ENCODE results near the gene VPS13D. TPM values are rescaled to one million over a fixed set of nuclear protein-coding genes. Genes with fewer than 3 reads are reported as not detected.

Gene VPS13D
- total RNA-seq, 1 experiment from 2014 or later: 29.0 TPM

GRCh38 chr1:12301518-12302237 lies 71.8 kb downstream of the VPS13D start (continued):
- TF ChIP-seq, protein P1, sequence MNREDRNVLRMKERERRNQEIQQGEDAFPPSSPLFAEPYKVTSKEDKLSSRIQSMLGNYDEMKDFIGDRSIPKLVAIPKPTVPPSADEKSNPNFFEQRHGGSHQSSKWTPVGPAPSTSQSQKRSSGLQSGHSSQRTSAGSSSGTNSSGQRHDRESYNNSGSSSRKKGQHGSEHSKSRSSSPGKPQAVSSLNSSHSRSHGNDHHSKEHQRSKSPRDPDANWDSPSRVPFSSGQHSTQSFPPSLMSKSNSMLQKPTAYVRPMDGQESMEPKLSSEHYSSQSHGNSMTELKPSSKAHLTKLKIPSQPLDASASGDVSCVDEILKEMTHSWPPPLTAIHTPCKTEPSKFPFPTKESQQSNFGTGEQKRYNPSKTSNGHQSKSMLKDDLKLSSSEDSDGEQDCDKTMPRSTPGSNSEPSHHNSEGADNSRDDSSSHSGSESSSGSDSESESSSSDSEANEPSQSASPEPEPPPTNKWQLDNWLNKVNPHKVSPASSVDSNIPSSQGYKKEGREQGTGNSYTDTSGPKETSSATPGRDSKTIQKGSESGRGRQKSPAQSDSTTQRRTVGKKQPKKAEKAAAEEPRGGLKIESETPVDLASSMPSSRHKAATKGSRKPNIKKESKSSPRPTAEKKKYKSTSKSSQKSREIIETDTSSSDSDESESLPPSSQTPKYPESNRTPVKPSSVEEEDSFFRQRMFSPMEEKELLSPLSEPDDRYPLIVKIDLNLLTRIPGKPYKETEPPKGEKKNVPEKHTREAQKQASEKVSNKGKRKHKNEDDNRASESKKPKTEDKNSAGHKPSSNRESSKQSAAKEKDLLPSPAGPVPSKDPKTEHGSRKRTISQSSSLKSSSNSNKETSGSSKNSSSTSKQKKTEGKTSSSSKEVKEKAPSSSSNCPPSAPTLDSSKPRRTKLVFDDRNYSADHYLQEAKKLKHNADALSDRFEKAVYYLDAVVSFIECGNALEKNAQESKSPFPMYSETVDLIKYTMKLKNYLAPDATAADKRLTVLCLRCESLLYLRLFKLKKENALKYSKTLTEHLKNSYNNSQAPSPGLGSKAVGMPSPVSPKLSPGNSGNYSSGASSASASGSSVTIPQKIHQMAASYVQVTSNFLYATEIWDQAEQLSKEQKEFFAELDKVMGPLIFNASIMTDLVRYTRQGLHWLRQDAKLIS (CRISPR knock-in tag; IDR thresholded peaks at IDR 0.05; ENCODE audit: borderline replicate concordance): no peak
- no peak for TF ChIP-seq ZNF121 (CRISPR knock-in tag; IDR thresholded peaks at IDR 0.05)
- no peak for TF ChIP-seq GRHL2 (CRISPR knock-in tag; IDR thresholded peaks at IDR 0.05; ENCODE audit: insufficient replicate concordance, severe bottlenecking)

GRCh38 chr1:12302798-12303447 lies 73.1 kb downstream of the VPS13D start:
- H3K4me1 Mint-ChIP-seq: peaks cover 11% of the 10 kb centered on the region
- POLR2A ChIA-PET: no interaction called here
- H3K27me3 Mint-ChIP-seq (ENCODE audit: low read depth): no peaks in the 10 kb centered on the region
- DNase-seq (ENCODE audit: low spot score) (no peak), ATAC-seq (no peak)
- TF ChIP-seq, protein P2, sequence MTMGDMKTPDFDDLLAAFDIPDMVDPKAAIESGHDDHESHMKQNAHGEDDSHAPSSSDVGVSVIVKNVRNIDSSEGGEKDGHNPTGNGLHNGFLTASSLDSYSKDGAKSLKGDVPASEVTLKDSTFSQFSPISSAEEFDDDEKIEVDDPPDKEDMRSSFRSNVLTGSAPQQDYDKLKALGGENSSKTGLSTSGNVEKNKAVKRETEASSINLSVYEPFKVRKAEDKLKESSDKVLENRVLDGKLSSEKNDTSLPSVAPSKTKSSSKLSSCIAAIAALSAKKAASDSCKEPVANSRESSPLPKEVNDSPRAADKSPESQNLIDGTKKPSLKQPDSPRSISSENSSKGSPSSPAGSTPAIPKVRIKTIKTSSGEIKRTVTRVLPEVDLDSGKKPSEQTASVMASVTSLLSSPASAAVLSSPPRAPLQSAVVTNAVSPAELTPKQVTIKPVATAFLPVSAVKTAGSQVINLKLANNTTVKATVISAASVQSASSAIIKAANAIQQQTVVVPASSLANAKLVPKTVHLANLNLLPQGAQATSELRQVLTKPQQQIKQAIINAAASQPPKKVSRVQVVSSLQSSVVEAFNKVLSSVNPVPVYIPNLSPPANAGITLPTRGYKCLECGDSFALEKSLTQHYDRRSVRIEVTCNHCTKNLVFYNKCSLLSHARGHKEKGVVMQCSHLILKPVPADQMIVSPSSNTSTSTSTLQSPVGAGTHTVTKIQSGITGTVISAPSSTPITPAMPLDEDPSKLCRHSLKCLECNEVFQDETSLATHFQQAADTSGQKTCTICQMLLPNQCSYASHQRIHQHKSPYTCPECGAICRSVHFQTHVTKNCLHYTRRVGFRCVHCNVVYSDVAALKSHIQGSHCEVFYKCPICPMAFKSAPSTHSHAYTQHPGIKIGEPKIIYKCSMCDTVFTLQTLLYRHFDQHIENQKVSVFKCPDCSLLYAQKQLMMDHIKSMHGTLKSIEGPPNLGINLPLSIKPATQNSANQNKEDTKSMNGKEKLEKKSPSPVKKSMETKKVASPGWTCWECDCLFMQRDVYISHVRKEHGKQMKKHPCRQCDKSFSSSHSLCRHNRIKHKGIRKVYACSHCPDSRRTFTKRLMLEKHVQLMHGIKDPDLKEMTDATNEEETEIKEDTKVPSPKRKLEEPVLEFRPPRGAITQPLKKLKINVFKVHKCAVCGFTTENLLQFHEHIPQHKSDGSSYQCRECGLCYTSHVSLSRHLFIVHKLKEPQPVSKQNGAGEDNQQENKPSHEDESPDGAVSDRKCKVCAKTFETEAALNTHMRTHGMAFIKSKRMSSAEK (CRISPR knock-in tag; IDR thresholded peaks at IDR 0.05; ENCODE audit: borderline replicate concordance): no peak
- TF ChIP-seq NR1H2 (CRISPR knock-in tag; IDR thresholded peaks at IDR 0.05): no peak
- TF ChIP-seq SMAD4 (CRISPR knock-in tag; IDR thresholded peaks at IDR 0.05): no peak
- TF ChIP-seq ZNF121 (CRISPR knock-in tag; IDR thresholded peaks at IDR 0.05): no peak
- no peak for TF ChIP-seq MAX (CRISPR knock-in tag; IDR thresholded peaks at IDR 0.05)
- TF ChIP-seq E2F1 (CRISPR knock-in tag; IDR thresholded peaks at IDR 0.05): no peak
- TF ChIP-seq, protein P3, sequence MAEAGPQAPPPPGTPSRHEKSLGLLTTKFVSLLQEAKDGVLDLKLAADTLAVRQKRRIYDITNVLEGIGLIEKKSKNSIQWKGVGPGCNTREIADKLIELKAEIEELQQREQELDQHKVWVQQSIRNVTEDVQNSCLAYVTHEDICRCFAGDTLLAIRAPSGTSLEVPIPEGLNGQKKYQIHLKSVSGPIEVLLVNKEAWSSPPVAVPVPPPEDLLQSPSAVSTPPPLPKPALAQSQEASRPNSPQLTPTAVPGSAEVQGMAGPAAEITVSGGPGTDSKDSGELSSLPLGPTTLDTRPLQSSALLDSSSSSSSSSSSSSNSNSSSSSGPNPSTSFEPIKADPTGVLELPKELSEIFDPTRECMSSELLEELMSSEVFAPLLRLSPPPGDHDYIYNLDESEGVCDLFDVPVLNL (CRISPR knock-in tag; IDR thresholded peaks at IDR 0.05; ENCODE audit: borderline replicate concordance, low read depth): no peak
- TF ChIP-seq ETV6 (CRISPR knock-in tag; IDR thresholded peaks at IDR 0.05): no peak
- no peak for TF ChIP-seq GRHL2 (CRISPR knock-in tag; IDR thresholded peaks at IDR 0.05; ENCODE audit: insufficient replicate concordance, severe bottlenecking)
- no peak for TF ChIP-seq EMX1 (CRISPR knock-in tag; IDR thresholded peaks at IDR 0.05)
- TF ChIP-seq ZNF416 (CRISPR knock-in tag; IDR thresholded peaks at IDR 0.05): no peak
- TF ChIP-seq, protein P4, sequence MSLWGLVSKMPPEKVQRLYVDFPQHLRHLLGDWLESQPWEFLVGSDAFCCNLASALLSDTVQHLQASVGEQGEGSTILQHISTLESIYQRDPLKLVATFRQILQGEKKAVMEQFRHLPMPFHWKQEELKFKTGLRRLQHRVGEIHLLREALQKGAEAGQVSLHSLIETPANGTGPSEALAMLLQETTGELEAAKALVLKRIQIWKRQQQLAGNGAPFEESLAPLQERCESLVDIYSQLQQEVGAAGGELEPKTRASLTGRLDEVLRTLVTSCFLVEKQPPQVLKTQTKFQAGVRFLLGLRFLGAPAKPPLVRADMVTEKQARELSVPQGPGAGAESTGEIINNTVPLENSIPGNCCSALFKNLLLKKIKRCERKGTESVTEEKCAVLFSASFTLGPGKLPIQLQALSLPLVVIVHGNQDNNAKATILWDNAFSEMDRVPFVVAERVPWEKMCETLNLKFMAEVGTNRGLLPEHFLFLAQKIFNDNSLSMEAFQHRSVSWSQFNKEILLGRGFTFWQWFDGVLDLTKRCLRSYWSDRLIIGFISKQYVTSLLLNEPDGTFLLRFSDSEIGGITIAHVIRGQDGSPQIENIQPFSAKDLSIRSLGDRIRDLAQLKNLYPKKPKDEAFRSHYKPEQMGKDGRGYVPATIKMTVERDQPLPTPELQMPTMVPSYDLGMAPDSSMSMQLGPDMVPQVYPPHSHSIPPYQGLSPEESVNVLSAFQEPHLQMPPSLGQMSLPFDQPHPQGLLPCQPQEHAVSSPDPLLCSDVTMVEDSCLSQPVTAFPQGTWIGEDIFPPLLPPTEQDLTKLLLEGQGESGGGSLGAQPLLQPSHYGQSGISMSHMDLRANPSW (CRISPR knock-in tag; conservative IDR thresholded peaks at IDR 0.05; ENCODE audit: low read depth): no peak
- TF ChIP-seq NR3C1 (CRISPR knock-in tag; conservative IDR thresholded peaks at IDR 0.05; ENCODE audit: low read depth): no peak
- TF ChIP-seq FOXK1 (CRISPR knock-in tag; IDR thresholded peaks at IDR 0.05): no peak
- peaks cover 18% of the 10 kb centered on the region for H3K9me3 Mint-ChIP-seq
- CTCF ChIA-PET: interaction anchor here (0.6 to 1.4 kb wide), 2 partner anchors 27 to 74 kb away, joined by 7 read pairs; no protein-coding TSS in a partner anchor
- H3K36me3 Mint-ChIP-seq: peaks cover 45% of the 10 kb centered on the region
- peak overlapping the region; percentile 51; the same call in 1 of the 2 replicates for H3K27ac Mint-ChIP-seq
- no peak overlapping the region for H3K4me3 Mint-ChIP-seq

All from WTC11 (cell line).